ENCODE measurements around the gene CH25H.
"Not testable (repeated sequence)": the region's sequence is repeated elsewhere in the genome, so short reads cannot be mapped to it uniquely, and the experiment has no call there.

Gene CH25H

GRCh38 chr10:89207181-89207800 lies at the start of gene CH25H:
TSS of gene CH25H (minus strand) at chr10:89207317. CDS start at chr10:89207292, 25 bp downstream.
- DNase-seq (ENCODE audit: low read depth in 2 of 2), result peak; percentile 23 to 38

DNA sequence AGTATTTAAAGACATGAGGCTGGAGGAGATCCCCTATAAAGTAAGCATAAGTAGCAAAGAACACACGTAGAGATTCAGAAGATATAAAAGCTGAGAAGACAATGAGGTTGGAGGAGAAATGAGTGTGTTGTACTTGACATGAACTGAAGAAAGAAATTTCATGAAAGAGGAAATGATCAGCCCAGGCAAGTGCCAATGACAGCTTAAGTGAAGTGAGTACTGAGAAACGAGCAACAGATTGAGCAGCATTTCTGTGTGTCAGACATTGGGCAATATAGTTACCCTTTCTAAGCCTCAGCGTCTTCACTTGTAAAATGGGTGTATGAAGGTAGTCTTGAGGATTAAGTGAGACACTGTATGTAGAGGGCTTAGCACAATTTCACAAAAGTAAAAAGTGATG lies 49.2 kb upstream of the CH25H start:
- DNase-seq (ENCODE audit: low read depth in 2 of 2), result no peak

DNA sequence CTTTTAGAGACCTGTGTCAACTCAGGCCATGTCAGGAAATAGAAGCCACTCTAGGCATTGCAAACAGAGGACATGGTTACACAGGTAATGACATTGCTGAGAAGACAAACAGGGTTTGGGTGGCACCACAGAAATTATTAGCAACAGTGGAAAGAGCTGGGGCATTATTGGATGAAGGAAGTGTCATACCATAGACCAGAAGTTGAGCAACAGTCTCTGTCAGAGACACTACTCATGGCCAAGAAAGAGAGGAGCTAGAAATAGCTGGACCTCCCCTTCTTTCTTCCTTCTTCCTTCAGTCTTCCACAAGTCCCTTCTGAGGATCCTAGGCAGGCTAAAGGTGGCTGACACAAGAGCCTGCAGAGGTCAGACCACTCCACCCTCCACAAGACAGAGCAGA lies 48.7 kb upstream of the CH25H start:
- no peak for DNase-seq (ENCODE audit: low read depth in 2 of 2)

DNA sequence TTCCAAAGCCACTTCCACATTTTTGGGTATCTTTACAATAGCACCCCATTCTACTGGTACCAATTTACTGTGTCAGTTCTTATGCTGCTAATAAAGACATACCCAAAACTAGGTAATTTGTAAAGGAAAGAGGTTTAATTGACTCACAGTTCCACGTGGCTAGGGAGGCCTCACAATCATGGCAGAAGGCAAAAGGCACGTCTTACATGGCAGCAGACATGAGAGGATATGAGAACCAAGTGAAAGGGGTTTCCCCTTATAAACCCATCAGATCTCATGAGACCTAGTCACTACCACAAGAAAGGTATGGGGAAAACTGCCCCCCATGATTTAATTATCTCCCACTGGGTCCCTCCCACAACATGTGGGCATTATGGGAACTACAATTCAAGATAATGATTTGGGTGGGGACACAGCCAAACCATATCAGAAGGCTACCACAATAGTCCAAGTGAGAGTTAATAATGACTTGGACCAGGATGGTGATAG lies 48.0 kb upstream of the CH25H start:
- DNase-seq (ENCODE audit: low read depth in 2 of 2), result not testable (repeated sequence)

DNA sequence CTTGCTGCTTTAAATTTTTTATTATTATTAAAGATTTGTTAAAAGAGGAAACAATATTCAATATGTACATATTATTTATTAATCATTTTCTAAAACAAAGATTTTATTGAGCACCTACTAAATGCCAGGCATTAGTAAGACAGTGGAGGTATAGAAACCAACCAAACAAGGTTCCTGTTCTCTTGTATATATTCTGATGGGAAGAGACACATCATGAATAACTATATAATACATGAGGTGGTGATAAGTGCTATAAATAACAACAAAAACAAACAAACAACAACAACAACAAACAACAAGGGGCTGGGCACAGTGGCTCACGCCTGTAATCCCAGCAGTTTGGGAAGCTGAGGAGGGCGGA lies 45.1 kb upstream of the CH25H start:
- no peak for DNase-seq (ENCODE audit: low read depth in 2 of 2)

- peak; percentile 86 to 92 for DNase-seq (ENCODE audit: low read depth in 2 of 2)
Measured at GRCh38 chr10:89251409-89252224, 44.5 kb upstream of the CH25H start, which contains the start of gene LIPA. TSS of gene LIPA (minus strand) at chr10:89251775. CDS start at chr10:89247648, 4,127 bp downstream.

GRCh38 chr10:89250865-89251408 lies 43.8 kb upstream of the CH25H start:
- no peak for DNase-seq (ENCODE audit: low read depth in 2 of 2)

GRCh38 chr10:89248990-89249389 lies 41.9 kb upstream of the CH25H start:
- no peak for DNase-seq (ENCODE audit: low read depth in 2 of 2)

- DNase-seq (ENCODE audit: low read depth in 2 of 2), result not testable (repeated sequence)
Measured at GRCh38 chr10:89247623-89248022, 40.5 kb upstream of the CH25H start.

DNA sequence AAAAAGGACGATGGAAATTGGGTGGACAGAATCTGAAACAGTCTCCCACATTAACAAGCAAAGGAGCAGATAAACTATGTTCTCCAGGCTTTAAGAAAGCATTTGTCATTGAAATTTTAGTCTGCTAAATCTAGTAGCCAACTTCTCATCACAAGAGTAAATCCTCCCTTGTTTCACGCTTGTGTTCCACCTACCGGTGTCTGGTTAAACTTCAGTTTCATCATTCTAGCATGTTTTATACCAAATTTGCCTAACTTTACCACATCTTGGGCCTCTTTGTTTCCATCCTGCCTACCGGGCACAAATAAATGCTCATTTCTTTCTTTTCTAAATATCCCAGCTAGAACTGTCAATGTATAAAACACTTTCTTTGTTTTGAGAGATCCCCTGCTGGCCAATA lies 38.7 kb upstream of the CH25H start:
- DNase-seq (ENCODE audit: low read depth in 2 of 2), result no peak

DNA sequence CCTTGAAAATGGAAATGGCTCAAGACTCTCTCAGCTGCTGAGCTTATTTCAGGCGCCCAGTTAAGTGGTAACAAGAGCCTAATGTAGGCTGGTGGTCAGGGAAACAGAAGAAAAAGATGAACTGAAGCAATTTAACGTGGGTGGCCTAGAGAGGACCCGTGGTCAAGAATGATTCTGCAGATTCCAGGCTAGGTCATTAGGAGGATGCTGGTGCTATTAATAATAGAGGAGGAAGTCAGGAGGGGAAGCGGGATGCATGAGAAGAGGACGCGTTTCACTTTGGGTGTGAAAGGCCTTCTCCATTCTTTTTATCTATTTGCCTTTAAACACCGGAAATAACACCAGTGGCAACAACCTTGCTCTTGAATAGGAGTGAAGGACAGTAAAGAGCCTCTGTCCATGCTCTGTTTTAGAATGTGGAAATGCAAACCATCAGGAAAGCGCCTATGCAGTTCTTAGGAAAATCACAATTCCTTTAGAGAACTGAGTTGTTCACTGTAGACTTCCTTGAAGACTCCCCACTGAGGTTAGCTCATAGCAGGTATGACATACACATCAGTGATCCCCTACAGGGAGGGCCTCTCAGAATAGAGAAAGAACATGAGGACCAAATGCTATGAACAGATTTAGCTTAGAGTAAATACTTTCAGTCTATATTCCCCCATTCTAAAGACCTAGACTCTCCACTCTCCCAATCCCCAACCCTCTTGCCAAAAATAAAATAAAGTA lies 35.9 kb upstream of the CH25H start:
- DNase-seq (ENCODE audit: low read depth in 2 of 2), result no peak

DNA sequence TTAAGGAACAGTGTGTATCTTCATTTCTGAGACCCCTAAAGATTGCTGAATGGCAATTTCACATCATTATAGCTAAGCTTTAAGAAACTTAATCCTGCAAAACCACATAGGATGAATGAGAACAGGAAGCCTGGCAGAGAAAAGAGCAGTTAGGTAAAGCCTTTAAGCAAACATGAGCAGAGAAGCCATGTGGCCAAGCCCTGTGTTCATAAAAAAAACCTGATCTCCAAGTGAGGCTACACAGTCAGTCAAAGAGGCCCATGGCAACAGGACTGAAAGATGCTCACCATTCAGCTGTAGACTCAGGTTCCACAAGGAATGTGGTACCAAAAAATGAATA lies 35.2 kb upstream of the CH25H start:
- no peak for DNase-seq (ENCODE audit: low read depth in 2 of 2)

DNA sequence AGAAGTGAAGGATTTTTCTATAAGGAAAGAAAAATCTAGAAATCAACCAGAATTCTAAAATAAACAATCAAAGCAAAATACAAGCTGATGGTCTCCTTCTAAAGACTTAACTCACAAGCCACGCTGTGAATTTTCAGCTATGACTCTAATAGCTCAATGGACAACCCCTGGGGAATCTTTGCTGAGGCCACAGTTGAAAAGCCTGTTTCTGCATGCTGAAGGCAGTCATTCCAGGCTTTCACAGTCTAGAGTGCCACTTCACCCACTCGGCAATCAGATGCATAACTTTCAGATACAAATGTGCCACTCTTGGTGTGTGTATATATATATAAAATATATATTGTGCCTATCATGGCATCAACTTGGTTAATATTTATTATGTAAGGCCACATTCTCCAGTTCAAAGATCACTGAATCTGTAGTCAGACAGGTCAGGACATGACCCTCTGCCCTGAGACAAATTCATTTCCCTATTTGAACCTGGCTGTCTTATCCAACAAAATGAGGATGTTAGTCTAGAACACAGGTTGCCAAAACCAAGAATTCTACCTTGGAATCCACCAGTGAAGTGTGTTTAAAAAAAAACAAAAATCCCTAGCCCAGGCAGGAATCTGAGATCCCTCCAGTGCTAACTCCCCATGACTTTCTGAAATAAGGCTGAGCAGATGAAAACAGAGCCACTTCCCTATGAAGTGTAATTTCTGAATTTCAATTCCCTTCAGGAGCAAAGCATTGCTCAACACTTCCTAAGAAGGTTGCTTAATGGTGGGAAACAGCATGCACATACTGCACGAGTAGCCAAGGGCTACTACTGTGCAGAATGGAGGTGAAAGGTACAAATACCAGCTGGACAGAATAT lies 34.6 kb upstream of the CH25H start:
- no peak for DNase-seq (ENCODE audit: low read depth in 2 of 2)

DNA sequence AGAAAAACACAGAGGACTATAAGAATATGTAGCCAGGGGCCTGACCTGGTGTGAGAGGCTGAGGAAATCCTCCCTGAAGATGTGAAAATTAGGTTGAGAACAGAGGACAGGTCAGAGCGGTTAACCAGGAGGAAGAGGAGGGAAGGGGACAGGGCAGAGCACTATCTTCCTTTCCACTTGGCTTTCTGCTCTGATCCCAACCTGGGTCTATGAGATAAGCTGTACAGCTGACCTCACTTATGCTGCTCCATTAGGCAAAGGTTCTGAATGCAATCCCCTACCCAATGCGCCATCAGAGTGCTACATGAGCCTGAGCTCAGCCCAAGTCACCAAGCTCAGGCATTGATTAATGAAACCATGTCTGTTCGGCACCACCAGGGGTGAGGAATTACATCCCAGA lies 33.9 kb upstream of the CH25H start:
- DNase-seq (ENCODE audit: low read depth in 2 of 2), result no peak

DNA sequence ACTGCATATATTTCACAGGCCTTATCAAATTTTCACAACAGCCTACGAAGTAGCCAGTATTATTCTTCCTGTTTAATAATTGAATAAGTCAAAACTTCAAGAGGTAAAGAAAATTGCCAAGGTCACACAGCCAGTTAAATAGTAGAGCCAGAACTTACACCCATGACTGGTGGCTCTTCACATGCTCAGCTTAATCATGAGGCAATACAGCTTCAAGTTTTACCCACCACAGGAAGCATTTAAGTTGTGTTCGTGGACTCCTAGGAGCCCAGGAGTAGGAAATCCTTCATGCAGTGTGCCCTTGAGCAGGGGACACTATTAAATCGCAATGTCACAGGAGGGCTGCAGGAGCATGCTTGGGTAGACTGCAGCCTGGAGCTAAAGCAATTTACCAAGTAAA lies 33.4 kb upstream of the CH25H start:
- no peak for DNase-seq (ENCODE audit: low read depth in 2 of 2)

GRCh38 chr10:89238956-89239644 lies 32.0 kb upstream of the CH25H start:
- DNase-seq (ENCODE audit: low read depth in 2 of 2), result no peak

DNA sequence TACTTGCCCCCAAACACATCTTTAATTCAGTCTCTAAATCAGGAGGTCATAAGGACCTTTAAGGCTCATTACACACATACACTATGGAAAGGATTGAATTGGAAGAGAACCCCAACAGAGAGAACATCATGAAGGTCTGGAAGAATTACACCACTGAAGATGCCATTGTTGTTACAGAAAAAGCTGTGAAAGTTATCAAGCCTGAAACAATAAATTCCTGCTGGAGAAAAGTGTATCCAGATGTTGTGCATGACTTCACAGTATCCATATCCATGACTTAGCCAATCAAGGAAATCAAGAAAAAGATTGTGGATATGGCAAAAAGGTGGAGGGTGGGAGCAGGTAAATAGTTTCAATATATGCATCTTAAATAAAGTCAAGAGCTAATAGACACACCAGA lies 30.7 kb upstream of the CH25H start:
- DNase-seq (ENCODE audit: low read depth in 2 of 2), result no peak

DNA sequence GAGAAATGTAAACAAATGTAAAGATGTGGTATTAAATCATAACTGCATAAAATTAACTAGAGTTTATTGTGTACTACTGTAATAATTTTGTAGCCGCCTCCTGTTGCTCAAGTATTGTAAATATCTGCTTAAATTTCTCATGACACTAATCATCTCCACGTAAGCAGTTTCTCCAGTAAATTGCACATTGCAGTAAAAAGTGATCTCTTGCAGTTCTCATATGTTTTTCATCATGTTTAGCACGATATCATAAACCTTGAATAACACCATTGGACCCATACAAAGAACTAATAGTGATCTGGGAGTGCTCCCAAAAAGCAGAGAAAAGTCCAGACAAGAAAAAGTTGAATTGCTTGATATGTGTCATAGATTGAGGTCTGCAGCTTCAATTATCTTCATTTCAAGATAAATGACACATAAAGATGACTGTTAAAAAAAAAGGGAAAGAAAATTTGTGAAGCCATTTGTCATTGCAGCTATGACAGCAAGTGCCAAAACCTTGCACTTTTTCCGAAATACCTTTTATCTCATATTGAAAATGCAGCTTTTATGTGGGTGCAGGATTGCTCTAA lies 29.2 kb upstream of the CH25H start:
- DNase-seq (ENCODE audit: low read depth in 2 of 2), result no peak

DNA sequence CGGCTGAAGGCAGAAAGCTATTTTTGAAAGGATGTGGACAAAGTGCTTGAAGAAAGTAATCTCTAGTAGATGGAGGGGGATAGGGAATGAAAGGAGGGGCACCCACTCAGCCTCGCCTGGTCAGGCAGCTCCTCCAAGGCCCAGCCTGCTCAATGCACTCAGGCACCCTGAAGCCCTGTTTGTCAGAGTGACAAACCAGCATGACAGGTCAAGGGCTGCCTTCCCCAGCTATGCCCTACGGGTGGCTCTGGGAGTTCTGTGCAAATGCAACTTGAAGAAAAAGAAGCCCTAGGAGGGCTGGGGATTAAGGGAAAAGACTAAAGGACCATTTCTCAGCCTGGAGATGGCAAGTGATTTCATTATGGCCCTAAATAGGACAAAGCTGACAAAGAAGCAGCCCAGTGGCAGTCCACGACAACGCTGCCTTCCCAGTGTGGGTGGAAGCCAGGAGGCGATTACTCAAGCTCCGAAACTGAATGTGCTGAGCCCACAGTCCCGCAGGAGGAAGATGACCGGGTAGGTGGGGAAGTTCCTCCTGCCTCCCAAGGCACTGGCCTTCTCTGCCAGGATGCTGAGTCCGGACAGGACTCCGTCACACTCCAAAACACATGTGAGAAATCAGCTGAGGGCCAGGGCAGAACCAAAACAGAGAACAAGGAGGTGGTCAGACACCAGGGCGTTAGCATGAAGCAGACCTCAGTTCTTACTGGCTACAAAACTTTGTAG lies 28.1 kb upstream of the CH25H start:
- DNase-seq (ENCODE audit: low read depth in 2 of 2), result no peak

DNA sequence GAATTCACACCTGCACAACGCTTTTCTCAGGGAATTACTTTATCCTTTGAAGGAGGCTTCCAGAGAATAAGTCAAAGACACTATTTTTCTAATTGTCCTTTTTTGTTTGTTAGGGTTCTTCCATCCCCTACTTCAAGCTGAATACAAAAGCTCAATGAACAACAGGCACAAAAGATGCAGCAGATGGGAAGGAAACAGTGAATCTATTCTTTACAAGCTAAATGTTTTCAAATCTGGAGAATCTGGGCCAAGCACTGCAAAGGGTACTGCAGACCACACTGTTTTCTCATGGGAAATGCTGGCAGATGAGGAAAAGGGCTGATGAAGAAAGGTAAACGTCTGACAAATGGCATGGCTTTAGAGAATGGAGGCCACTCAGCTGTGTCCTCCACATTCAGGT lies 25.9 kb upstream of the CH25H start:
- no peak for DNase-seq (ENCODE audit: low read depth in 2 of 2)

Data from stimulated activated CD4-positive, alpha-beta T cell treated with anti-CD3 and anti-CD28 coated beads, Interleukin-1b, Interleukin-23, amount 100 ng/mL, for 4 hours (primary cell).